HG02610 (cell line): Measurements from ENCODE around the gene MEIOSIN.
"Not testable (repeated sequence)": the region's sequence is repeated elsewhere in the genome, so short reads cannot be mapped to it uniquely, and the experiment has no call there.

Source experiments
- ATAC-seq: cut with Tn5 transposase; IDR thresholded peaks from one replicate; pipeline ENCODE4 v1.9.1; 2021; ENCODE audit warnings: mild to moderate bottlenecking, moderate library complexity; ENCODE audit not compliant: unreplicated experiment

MEIOSIN gene

DNA sequence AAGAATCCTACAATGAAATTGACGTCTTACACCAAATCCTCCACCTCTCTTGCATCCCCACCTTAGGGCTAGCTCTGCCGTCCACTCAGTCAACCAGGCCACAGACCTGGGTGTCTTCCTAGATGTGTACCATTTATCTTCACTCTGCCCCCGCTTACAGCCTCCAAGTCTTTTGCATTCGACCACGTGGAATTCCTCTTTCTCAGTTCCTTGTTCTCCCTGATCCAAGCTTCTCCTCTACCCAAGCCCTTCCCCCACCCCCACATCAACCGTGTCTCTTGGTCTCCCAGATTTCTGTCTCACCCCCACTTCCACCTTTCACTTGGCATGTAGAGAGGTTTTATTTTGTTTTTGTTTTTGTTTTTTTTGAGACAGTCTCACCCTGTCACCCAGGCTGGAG is 60.6 kb downstream of the MEIOSIN start:
- ATAC-seq: no peak

- no peak for ATAC-seq
These were observed 61.4 kb downstream of the MEIOSIN start for GRCh38 chr19:45794627-45795026.

DNA sequence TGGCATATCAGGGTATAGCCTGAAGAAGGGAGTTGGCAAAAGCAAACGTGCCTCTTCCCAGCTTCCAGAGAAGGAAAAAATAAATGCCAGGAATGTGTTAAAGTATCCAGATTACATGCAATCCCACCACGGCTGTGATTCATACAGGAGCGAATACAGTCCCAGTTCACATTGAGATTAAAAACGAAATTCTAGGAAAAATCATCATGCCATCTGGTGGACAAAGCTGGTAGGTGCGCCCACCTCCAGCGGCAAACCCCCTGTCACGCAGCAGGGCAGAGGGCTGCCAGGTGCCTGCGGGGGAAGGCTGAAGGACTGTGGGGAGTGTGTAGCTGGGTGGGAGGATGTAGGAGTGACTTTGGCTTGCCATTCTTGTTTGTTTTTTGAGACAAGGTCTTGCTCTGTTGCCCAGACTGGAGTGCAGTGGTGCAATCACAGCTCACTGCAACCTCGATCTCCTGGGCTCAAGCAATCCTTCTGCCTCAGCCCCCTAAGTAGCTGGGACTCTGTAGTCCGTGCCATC is 65.8 kb downstream of the MEIOSIN start:
- no peak for ATAC-seq

DNA sequence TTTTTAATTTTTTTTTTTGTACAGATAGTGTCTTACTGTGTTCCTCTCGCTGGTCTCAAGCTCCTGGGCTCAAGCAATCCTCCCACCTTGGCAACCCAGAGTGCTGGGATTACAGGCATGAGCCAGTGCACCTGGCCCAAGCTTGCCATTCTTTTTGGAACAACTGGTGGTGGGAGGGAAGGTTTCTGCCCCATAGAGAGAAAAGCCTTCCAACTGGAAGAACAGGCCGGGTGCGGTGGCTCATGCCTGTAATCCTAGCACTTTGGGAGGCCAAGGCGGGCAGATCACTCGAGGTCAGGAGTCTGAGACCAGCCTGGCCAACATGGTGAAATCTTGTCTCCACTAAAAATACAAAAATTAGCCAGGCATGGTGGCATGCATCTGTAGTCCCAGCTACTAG is 66.3 kb downstream of the MEIOSIN start:
- not testable (repeated sequence) for ATAC-seq

- no peak for ATAC-seq
These were observed 66.9 kb downstream of the MEIOSIN start for GRCh38 chr19:45800070-45800553.

- ATAC-seq: no peak
These were observed 68.5 kb downstream of the MEIOSIN start for GRCh38 chr19:45801603-45802175.

DNA sequence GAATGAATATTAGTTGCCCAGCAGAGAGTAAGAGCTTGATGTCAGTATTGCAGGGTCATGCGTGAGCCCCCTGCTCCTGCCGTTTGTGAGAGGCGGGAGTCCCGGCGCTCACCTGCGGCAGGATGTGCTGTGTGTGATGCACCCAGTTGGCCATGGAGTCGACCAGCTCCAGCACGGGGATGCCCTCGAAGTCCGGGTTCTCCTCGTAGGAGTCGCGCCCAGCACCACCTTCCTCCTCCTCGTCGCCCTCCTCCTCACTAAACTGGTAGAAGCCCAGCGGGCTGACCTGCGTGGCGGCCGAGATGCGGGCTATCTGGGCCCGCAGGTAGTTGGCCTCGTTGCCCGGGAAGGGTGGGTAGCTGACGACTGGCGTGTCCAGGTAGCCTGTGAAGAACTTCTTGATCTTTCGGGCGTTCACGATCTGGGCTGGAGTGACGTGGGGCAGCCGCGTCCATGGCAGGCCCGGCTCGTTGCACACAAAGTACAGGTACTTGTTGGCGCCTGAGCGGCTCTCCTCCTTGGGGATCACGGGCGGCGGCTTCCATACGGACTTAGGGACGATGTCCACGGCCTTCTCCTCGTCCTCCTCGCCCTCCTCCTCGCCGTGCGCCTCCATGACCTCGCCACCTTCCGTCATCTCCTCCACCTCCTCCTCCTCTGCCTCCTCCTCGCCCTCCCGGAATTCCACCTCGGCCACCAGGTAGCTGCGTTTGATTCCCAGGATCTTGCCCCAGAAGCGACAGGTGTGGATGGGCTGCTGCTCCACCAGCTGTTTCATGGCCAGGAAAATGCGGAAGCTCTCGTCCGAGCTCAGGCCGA is 71.1 kb downstream of the MEIOSIN start:
- no peak for ATAC-seq

GRCh38 chr19:45804959-45805230 is 71.7 kb downstream of the MEIOSIN start:
- ATAC-seq: no peak

DNA sequence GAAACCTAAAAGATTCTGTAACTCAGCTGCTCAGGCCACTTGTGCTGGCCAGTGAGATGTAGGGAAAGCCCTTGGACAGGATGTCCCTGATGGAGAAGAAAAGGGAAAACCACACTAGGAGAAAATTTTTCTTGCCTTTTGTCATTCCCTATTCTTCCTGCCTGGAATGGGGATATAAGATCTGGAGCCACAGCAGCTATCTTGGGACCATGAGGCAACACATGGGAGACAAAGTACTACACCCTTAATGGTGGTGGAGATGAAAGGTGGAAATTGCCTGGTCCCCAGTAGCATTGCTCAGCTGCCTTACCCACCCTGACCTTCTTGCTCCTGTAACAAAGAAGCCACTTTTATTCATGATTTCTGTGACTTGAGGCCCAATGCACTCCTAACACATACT is 72.5 kb downstream of the MEIOSIN start:
- ATAC-seq: no peak

- no peak for ATAC-seq
These were observed 76.5 kb downstream of the MEIOSIN start for GRCh38 chr19:45809643-45810159.

DNA sequence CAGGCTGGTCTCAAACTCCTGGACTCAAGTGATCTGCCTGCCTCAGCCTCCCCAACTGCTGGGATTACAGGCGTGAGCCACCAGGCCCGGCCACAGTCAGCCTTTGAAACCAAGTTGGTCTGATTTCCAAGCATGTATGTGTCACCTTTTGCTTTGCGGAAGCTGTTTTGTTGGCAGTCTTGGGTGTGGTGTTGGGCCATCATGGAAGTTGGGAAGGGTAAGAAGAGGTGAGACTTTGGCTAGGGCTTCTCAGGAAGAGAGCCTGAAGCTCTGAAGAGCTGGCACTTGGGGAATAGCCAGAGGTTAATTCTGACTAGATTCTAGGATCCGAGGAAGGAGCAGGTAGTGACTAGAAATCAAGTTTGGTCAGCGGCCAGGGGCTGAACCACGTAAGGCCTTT is 79.1 kb downstream of the MEIOSIN start:
- no peak for ATAC-seq
